ENCODE results near the gene KIF24.
"Not testable (repeated sequence)": the region's sequence is repeated elsewhere in the genome, so short reads cannot be mapped to it uniquely, and the experiment has no call there.

KIF24 gene

GRCh38 chr9:34322899-34323591 is 6.0 kb downstream of the KIF24 start:
- DNase-seq (ENCODE audit: low spot score), result no peak

GRCh38 chr9:34321451-34321850 is 7.6 kb downstream of the KIF24 start:
- no peak for DNase-seq (ENCODE audit: low spot score)

- DNase-seq (ENCODE audit: low spot score), result no peak
These were observed 10.8 kb downstream of the KIF24 start for GRCh38 chr9:34318163-34318790.

GRCh38 chr9:34317436-34317835 is 11.6 kb downstream of the KIF24 start:
- DNase-seq (ENCODE audit: low spot score), result no peak

GRCh38 chr9:34311499-34312185 is 17.4 kb downstream of the KIF24 start:
- DNase-seq (ENCODE audit: low spot score), result no peak

- DNase-seq (ENCODE audit: low spot score), result no peak
These were observed 18.9 kb downstream of the KIF24 start for GRCh38 chr9:34310215-34310614.

- DNase-seq (ENCODE audit: low spot score), result not testable (repeated sequence)
These were observed 20.8 kb downstream of the KIF24 start for GRCh38 chr9:34308316-34308715.

- DNase-seq (ENCODE audit: low spot score), result not testable (repeated sequence)
These were observed 28.0 kb downstream of the KIF24 start for GRCh38 chr9:34301064-34301463.

GRCh38 chr9:34292552-34292951 is 36.5 kb downstream of the KIF24 start:
- DNase-seq (ENCODE audit: low spot score), result no peak

GRCh38 chr9:34291423-34291822 is 37.6 kb downstream of the KIF24 start:
- no peak for DNase-seq (ENCODE audit: low spot score)

- DNase-seq (ENCODE audit: low spot score), result no peak
These were observed 38.0 kb downstream of the KIF24 start for GRCh38 chr9:34291023-34291422.

GRCh38 chr9:34289159-34289558 is 39.9 kb downstream of the KIF24 start:
- DNase-seq (ENCODE audit: low spot score), result no peak

GRCh38 chr9:34282096-34282495 is 47.0 kb downstream of the KIF24 start:
- DNase-seq (ENCODE audit: low spot score), result no peak

GRCh38 chr9:34279411-34279810 is 49.7 kb downstream of the KIF24 start:
- no peak for DNase-seq (ENCODE audit: low spot score)
